Mesendoderm (in vitro differentiated cells): ENCODE results near the gene TTC39B.

ENCODE experiments used
- DNase-seq: peaks from one replicate; pipeline ENCODE4 v3.0.0; 2013
- H2AK5ac ChIP-seq: 2 replicates; pipeline ENCODE4 v1.6.1; 2013; ENCODE audit warnings: low read length, inconsistent platforms
- H2BK120ac ChIP-seq: 2 replicates; pipeline ENCODE4 v1.6.1; 2013; ENCODE audit warnings: low read depth, mild to moderate bottlenecking, low read length, moderate library complexity, mixed read lengths
- H2BK15ac ChIP-seq: replicated peaks from 2 replicates; pipeline ENCODE4 v1.6.1; 2013; ENCODE audit warnings: low read depth, mild to moderate bottlenecking, moderate library complexity
- H2BK5ac ChIP-seq: 2 replicates; pipeline ENCODE4 v1.6.1; 2013; ENCODE audit warnings: low read length, inconsistent platforms
- H3K18ac ChIP-seq: 2 replicates; pipeline ENCODE4 v1.6.1; 2013; ENCODE audit warnings: mild to moderate bottlenecking, low read length, mixed read lengths
- H3K23ac ChIP-seq: one replicate; pipeline ENCODE4 v1.6.1; 2013; ENCODE audit warnings: low read length
- H3K27ac ChIP-seq: 2 replicates; pipeline ENCODE4 v1.5.1; 2013; ENCODE audit warnings: low read depth, mild to moderate bottlenecking, inconsistent platforms, low read length, moderate library complexity
- H3K27me3 ChIP-seq: 2 replicates; pipeline ENCODE4 v1.6.1; 2013; ENCODE audit warnings: low read length, control low read depth, mild to moderate bottlenecking, inconsistent platforms; ENCODE audit not compliant: insufficient read depth, poor library complexity
- H3K36me3 ChIP-seq: 2 replicates; pipeline ENCODE4 v1.6.1; 2013; ENCODE audit warnings: low read length, inconsistent platforms; ENCODE audit not compliant: control insufficient read depth, insufficient read depth
- H3K4ac ChIP-seq: one replicate; pipeline ENCODE4 v1.6.1; 2013; ENCODE audit warnings: low read depth, mild to moderate bottlenecking, low read length, moderate library complexity
- H3K4me1 ChIP-seq: 2 replicates; pipeline ENCODE4 v1.6.1; 2013; ENCODE audit warnings: low read depth, low read length, inconsistent platforms; ENCODE audit not compliant: control insufficient read depth
- H3K4me2 ChIP-seq: 2 replicates; pipeline ENCODE4 v1.6.1; 2013; ENCODE audit warnings: low read length
- H3K4me3 ChIP-seq: 2 replicates; pipeline ENCODE4 v1.5.1; 2013; ENCODE audit warnings: mild to moderate bottlenecking, low read length
- H3K56ac ChIP-seq: one replicate; pipeline ENCODE4 v1.6.1; 2013; ENCODE audit warnings: low read length
- H3K79me1 ChIP-seq: 2 replicates; pipeline ENCODE4 v1.6.1; 2013; ENCODE audit warnings: low read length, inconsistent platforms
- H3K79me2 ChIP-seq: 2 replicates; pipeline ENCODE4 v1.6.1; 2013; ENCODE audit warnings: mild to moderate bottlenecking, low read length; ENCODE audit not compliant: control insufficient read depth, insufficient read depth
- H3K9ac ChIP-seq: 2 replicates; pipeline ENCODE4 v1.6.1; 2013; ENCODE audit warnings: low read length, inconsistent platforms
- H4K5ac ChIP-seq: one replicate; pipeline ENCODE4 v1.6.1; 2013; ENCODE audit warnings: low read length
- H4K8ac ChIP-seq: one replicate; pipeline ENCODE4 v1.6.1; 2013; ENCODE audit warnings: low read depth, mild to moderate bottlenecking, control low read depth, low read length, moderate library complexity
- WGBS: extraction: QIAGEN DNeasy Blood & Tissue Kit; methylation state at CpG from one replicate; pipeline ENCODE4 v1.1.7; 2013; ENCODE audit warnings: low lambda C conversion rate, missing lambda C conversion rate; ENCODE audit not compliant: insufficient coverage; ENCODE audit errors: extremely low coverage; 5-methylcytosine and 5-hydroxymethylcytosine counted together

Gene TTC39B

GRCh38 chr9:15142878-15143534, 164.0 kb downstream of the TTC39B start:
- Histone ChIP-seq H4K8ac (no peak overlapping the region), H3K9ac (no peak overlapping the region), H2BK120ac (no peak overlapping the region), H3K4me1 (peaks cover 3% of the 10 kb centered on the region), H3K4ac (no peak overlapping the region), H3K56ac (no peak overlapping the region), H3K4me3 (no peak overlapping the region), H3K23ac (no peak overlapping the region), H3K36me3 (no peaks in the 10 kb centered on the region), H3K4me2 (no peak overlapping the region), H2BK15ac (no peak overlapping the region), H3K18ac (no peak overlapping the region), H2BK5ac (no peak overlapping the region), H3K27me3 (no peaks in the 10 kb centered on the region), H3K79me2 (no peaks in the 10 kb centered on the region), H3K27ac (no peak overlapping the region), H2AK5ac (no peak overlapping the region), H3K79me1 (no peaks in the 10 kb centered on the region), H4K5ac (no peak overlapping the region)
- no CpG with 5 or more reads among the region's 6 CpGs for WGBS
- peak; percentile 83 for DNase-seq

GRCh38 chr9:15140051-15140450, 167.0 kb downstream of the TTC39B start:
- no peak overlapping the region for H4K8ac ChIP-seq
- WGBS: no CpG with 5 or more reads among the region's 1 CpG
- H2AK5ac ChIP-seq: no peak overlapping the region
- no peaks in the 10 kb centered on the region for H3K27me3 ChIP-seq
- H3K4me2 ChIP-seq: no peak overlapping the region
- no peaks in the 10 kb centered on the region for H3K79me2 ChIP-seq
- H3K36me3 ChIP-seq: no peaks in the 10 kb centered on the region
- H2BK15ac ChIP-seq: no peak overlapping the region
- no peak overlapping the region for H3K23ac ChIP-seq
- H3K4me1 ChIP-seq: no peaks in the 10 kb centered on the region
- no peak for DNase-seq
- no peak overlapping the region for H4K5ac ChIP-seq
- H2BK5ac ChIP-seq: no peak overlapping the region
- no peak overlapping the region for H3K56ac ChIP-seq
- no peaks in the 10 kb centered on the region for H3K79me1 ChIP-seq
- no peak overlapping the region for H3K4ac ChIP-seq
- no peak overlapping the region for H3K9ac ChIP-seq
- no peak overlapping the region for H3K27ac ChIP-seq
- no peak overlapping the region for H2BK120ac ChIP-seq
- H3K4me3 ChIP-seq: no peak overlapping the region
- no peak overlapping the region for H3K18ac ChIP-seq

GRCh38 chr9:15139469-15139868, 167.5 kb downstream of the TTC39B start:
- H3K4me3 ChIP-seq: no peak overlapping the region
- no peak overlapping the region for H2AK5ac ChIP-seq
- no peak overlapping the region for H4K5ac ChIP-seq
- no peak overlapping the region for H2BK120ac ChIP-seq
- H2BK15ac ChIP-seq: no peak overlapping the region
- H3K4ac ChIP-seq: peak overlapping the region; percentile 85
- peak overlapping the region; percentile 17 for H3K56ac ChIP-seq
- no CpG with 5 or more reads among the region's 13 CpGs for WGBS
- no peaks in the 10 kb centered on the region for H3K79me2 ChIP-seq
- H2BK5ac ChIP-seq: no peak overlapping the region
- no peak overlapping the region for H3K4me2 ChIP-seq
- H3K18ac ChIP-seq: no peak overlapping the region
- no peak for DNase-seq
- H3K4me1 ChIP-seq: no peaks in the 10 kb centered on the region
- no peaks in the 10 kb centered on the region for H3K79me1 ChIP-seq
- H3K27ac ChIP-seq: no peak overlapping the region
- H3K36me3 ChIP-seq: no peaks in the 10 kb centered on the region
- H3K23ac ChIP-seq: no peak overlapping the region
- H3K9ac ChIP-seq: no peak overlapping the region
- H3K27me3 ChIP-seq: no peaks in the 10 kb centered on the region
- H4K8ac ChIP-seq: no peak overlapping the region

GRCh38 chr9:15138357-15138686, 168.7 kb downstream of the TTC39B start:
- Histone ChIP-seq H2AK5ac (no peak overlapping the region), H2BK5ac (peak overlapping the region; percentile 69), H2BK15ac (no peak overlapping the region), H3K36me3 (no peaks in the 10 kb centered on the region), H2BK120ac (no peak overlapping the region), H3K4me3 (no peak overlapping the region), H3K4me2 (no peak overlapping the region), H3K4me1 (no peaks in the 10 kb centered on the region), H4K8ac (no peak overlapping the region), H3K9ac (no peak overlapping the region), H3K18ac (no peak overlapping the region), H4K5ac (no peak overlapping the region), H3K56ac (no peak overlapping the region), H3K79me1 (no peaks in the 10 kb centered on the region), H3K4ac (peak overlapping the region; percentile 36), H3K23ac (no peak overlapping the region), H3K27ac (no peak overlapping the region), H3K79me2 (no peaks in the 10 kb centered on the region), H3K27me3 (no peaks in the 10 kb centered on the region)
- no CpG with 5 or more reads among the region's 2 CpGs for WGBS
- peak; percentile 54 for DNase-seq

- H2BK120ac ChIP-seq: peak overlapping the region; percentile 83
- H2BK5ac ChIP-seq: peak overlapping the region; percentile 93
- peak overlapping the region; percentile 20 for H3K27ac ChIP-seq
- H3K23ac ChIP-seq: no peak overlapping the region
- H3K9ac ChIP-seq: no peak overlapping the region
- no peak overlapping the region for H3K4me3 ChIP-seq
- no peak overlapping the region for H2BK15ac ChIP-seq
- H3K18ac ChIP-seq: peak overlapping the region; percentile 19
- H4K5ac ChIP-seq: no peak overlapping the region
- H4K8ac ChIP-seq: no peak overlapping the region
- H3K4ac ChIP-seq: peak overlapping the region; percentile 85
- no CpG with 5 or more reads among the region's 6 CpGs for WGBS
- no peaks in the 10 kb centered on the region for H3K4me1 ChIP-seq
- H3K36me3 ChIP-seq: no peaks in the 10 kb centered on the region
- H3K56ac ChIP-seq: peak overlapping the region; percentile 29
- H3K4me2 ChIP-seq: no peak overlapping the region
- no peak overlapping the region for H2AK5ac ChIP-seq
- H3K79me2 ChIP-seq: no peaks in the 10 kb centered on the region
- no peak for DNase-seq
- H3K27me3 ChIP-seq: no peaks in the 10 kb centered on the region
- no peaks in the 10 kb centered on the region for H3K79me1 ChIP-seq
These were observed 169.2 kb downstream of the TTC39B start for GRCh38 chr9:15137658-15138356.
